ENCODE measurements around the gene RETSAT.
"Not testable (repeated sequence)": the region's sequence is repeated elsewhere in the genome, so short reads cannot be mapped to it uniquely, and the experiment has no call there.

The RETSAT gene

DNA sequence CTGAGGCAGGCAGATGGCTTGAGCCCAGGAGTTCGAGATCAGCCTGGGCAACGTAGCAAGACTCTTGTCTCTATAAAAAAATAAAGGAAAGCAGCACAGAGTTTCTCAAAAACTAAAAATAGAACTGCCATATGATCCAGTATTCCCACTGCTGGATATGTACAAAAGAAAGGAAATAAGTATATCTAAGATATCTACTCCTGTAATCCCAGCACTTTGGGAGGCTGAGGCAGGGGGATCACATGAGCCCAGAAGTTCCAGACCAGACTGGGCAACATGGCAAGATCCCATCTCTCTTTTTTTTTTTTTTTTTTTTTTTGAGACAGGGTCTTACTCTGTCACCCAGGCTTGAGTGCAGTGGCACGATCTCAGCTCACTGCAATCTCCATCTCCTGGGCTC, 24.6 kb downstream of the RETSAT start:
- H3K36me3 ChIP-seq (ENCODE audit: control insufficient read depth in 1 of 2, insufficient read depth in 2 of 2, low read length in 2 of 2); H3K4me3 ChIP-seq (ENCODE audit: low read depth in 1 of 2, low read length in 2 of 2); H3K27ac ChIP-seq (ENCODE audit: low read length); H3K27me3 ChIP-seq (ENCODE audit: low read depth, low read length); H3K9me3 ChIP-seq (ENCODE audit: control insufficient read depth in 1 of 2, low read length in 2 of 2): not testable (repeated sequence)
- H3K4me1 ChIP-seq (ENCODE audit: control insufficient read depth in 1 of 2, insufficient read depth in 2 of 2, low read length in 2 of 2) = peaks cover 10 to 26% of the 10 kb centered on the region in 2 donors

- Histone ChIP-seq H3K9me3 (ENCODE audit: control insufficient read depth in 1 of 2, low read length in 2 of 2) (no peaks in the 10 kb centered on the region), H3K4me1 (ENCODE audit: control insufficient read depth in 1 of 2, insufficient read depth in 2 of 2, low read length in 2 of 2) (peaks cover 10 to 31% of the 10 kb centered on the region in 2 donors), H3K27me3 (ENCODE audit: low read depth, low read length) (no peaks in the 10 kb centered on the region), H3K27ac (ENCODE audit: low read length) (no peak overlapping the region), H3K4me3 (ENCODE audit: low read depth in 1 of 2, low read length in 2 of 2) (no peak overlapping the region), H3K36me3 (ENCODE audit: control insufficient read depth in 1 of 2, insufficient read depth in 2 of 2, low read length in 2 of 2) (peaks cover 3 to 7% of the 10 kb centered on the region in 2 donors)
Measured at GRCh38 chr2:85329181-85329651, 25.1 kb downstream of the RETSAT start.

GRCh38 chr2:85327822-85328617, 26.3 kb downstream of the RETSAT start, which contains the start of gene TGOLN2:
Gene TGOLN2, minus strand, starts transcription at chr2:85327989. Its CDS starts 27 bp downstream, at chr2:85327962.
- no peaks in the 10 kb centered on the region for H3K27me3 ChIP-seq (ENCODE audit: low read depth, low read length)

GRCh38 chr2:85327160-85327821, 27.0 kb downstream of the RETSAT start:
- H3K36me3 ChIP-seq (ENCODE audit: control insufficient read depth in 1 of 2, insufficient read depth in 2 of 2, low read length in 2 of 2) = peaks cover 13 to 21% of the 10 kb centered on the region in 2 donors
- H3K4me3 ChIP-seq (ENCODE audit: low read depth in 1 of 2, low read length in 2 of 2) = peak overlapping the region; percentile 88 to 99
- peaks cover 10 to 44% of the 10 kb centered on the region in 2 donors for H3K4me1 ChIP-seq (ENCODE audit: control insufficient read depth in 1 of 2, insufficient read depth in 2 of 2, low read length in 2 of 2)
- no peaks in the 10 kb centered on the region for H3K27me3 ChIP-seq (ENCODE audit: low read depth, low read length)
- peak overlapping the region; percentile 100 for H3K27ac ChIP-seq (ENCODE audit: low read length)
- H3K9me3 ChIP-seq (ENCODE audit: control insufficient read depth in 1 of 2, low read length in 2 of 2) = no peaks in the 10 kb centered on the region

More at GRCh38 chr2:85327822-85328617, 26.3 kb downstream of the RETSAT start, which contains the start of gene TGOLN2:
- Histone ChIP-seq H3K9me3 (ENCODE audit: control insufficient read depth in 1 of 2, low read length in 2 of 2) (no peaks in the 10 kb centered on the region), H3K4me1 (ENCODE audit: control insufficient read depth in 1 of 2, insufficient read depth in 2 of 2, low read length in 2 of 2) (peaks cover 10 to 37% of the 10 kb centered on the region in 2 donors), H3K27ac (ENCODE audit: low read length) (peak within 1 kb of the TSS; percentile 100), H3K36me3 (ENCODE audit: control insufficient read depth in 1 of 2, insufficient read depth in 2 of 2, low read length in 2 of 2) (peaks cover 9 to 14% of the 10 kb centered on the region in 2 donors), H3K4me3 (ENCODE audit: low read depth in 1 of 2, low read length in 2 of 2) (peak within 1 kb of the TSS; percentile 88 to 99)

- peak overlapping the region; percentile 100 for H3K27ac ChIP-seq (ENCODE audit: low read length)
- H3K4me1 ChIP-seq (ENCODE audit: control insufficient read depth in 1 of 2, insufficient read depth in 2 of 2, low read length in 2 of 2) = peaks cover 10 to 49% of the 10 kb centered on the region in 2 donors
- no peaks in the 10 kb centered on the region for H3K27me3 ChIP-seq (ENCODE audit: low read depth, low read length)
- H3K36me3 ChIP-seq (ENCODE audit: control insufficient read depth in 1 of 2, insufficient read depth in 2 of 2, low read length in 2 of 2) = peaks cover 20 to 27% of the 10 kb centered on the region in 2 donors
- no peaks in the 10 kb centered on the region for H3K9me3 ChIP-seq (ENCODE audit: control insufficient read depth in 1 of 2, low read length in 2 of 2)
- H3K4me3 ChIP-seq (ENCODE audit: low read depth in 1 of 2, low read length in 2 of 2) = peak overlapping the region; percentile 88 to 99
Measured at GRCh38 chr2:85326406-85327159, 27.7 kb downstream of the RETSAT start.

- H3K4me1 ChIP-seq (ENCODE audit: control insufficient read depth in 1 of 2, insufficient read depth in 2 of 2, low read length in 2 of 2) = peaks cover 10 to 49% of the 10 kb centered on the region in 2 donors
Measured at GRCh38 chr2:85325466-85325811, 28.9 kb downstream of the RETSAT start.

GRCh38 chr2:85324639-85325465, 29.5 kb downstream of the RETSAT start:
- peaks cover 35 to 44% of the 10 kb centered on the region in 2 donors for H3K36me3 ChIP-seq (ENCODE audit: control insufficient read depth in 1 of 2, insufficient read depth in 2 of 2, low read length in 2 of 2)
- no peaks in the 10 kb centered on the region for H3K9me3 ChIP-seq (ENCODE audit: control insufficient read depth in 1 of 2, low read length in 2 of 2)
- no peaks in the 10 kb centered on the region for H3K27me3 ChIP-seq (ENCODE audit: low read depth, low read length)
- H3K27ac ChIP-seq (ENCODE audit: low read length) = no peak overlapping the region
- peak overlapping the region; percentile 88 to 99 for H3K4me3 ChIP-seq (ENCODE audit: low read depth in 1 of 2, low read length in 2 of 2)
- H3K4me1 ChIP-seq (ENCODE audit: control insufficient read depth in 1 of 2, insufficient read depth in 2 of 2, low read length in 2 of 2) = peaks cover 10 to 49% of the 10 kb centered on the region in 2 donors

More at GRCh38 chr2:85325466-85325811, 28.9 kb downstream of the RETSAT start:
- Histone ChIP-seq H3K36me3 (ENCODE audit: control insufficient read depth in 1 of 2, insufficient read depth in 2 of 2, low read length in 2 of 2) (peaks cover 30 to 38% of the 10 kb centered on the region in 2 donors), H3K27me3 (ENCODE audit: low read depth, low read length) (no peaks in the 10 kb centered on the region), H3K27ac (ENCODE audit: low read length) (peak overlapping the region; percentile 100), H3K9me3 (ENCODE audit: control insufficient read depth in 1 of 2, low read length in 2 of 2) (no peaks in the 10 kb centered on the region), H3K4me3 (ENCODE audit: low read depth in 1 of 2, low read length in 2 of 2) (peak overlapping the region; percentile 88 to 99)

GRCh38 chr2:85323988-85324367, 30.4 kb downstream of the RETSAT start:
- H3K4me1 ChIP-seq (ENCODE audit: control insufficient read depth in 1 of 2, insufficient read depth in 2 of 2, low read length in 2 of 2) = peaks cover 10 to 49% of the 10 kb centered on the region in 2 donors
- H3K4me3 ChIP-seq (ENCODE audit: low read depth in 1 of 2, low read length in 2 of 2); H3K27me3 ChIP-seq (ENCODE audit: low read depth, low read length); H3K9me3 ChIP-seq (ENCODE audit: control insufficient read depth in 1 of 2, low read length in 2 of 2); H3K27ac ChIP-seq (ENCODE audit: low read length): not testable (repeated sequence)
- H3K36me3 ChIP-seq (ENCODE audit: control insufficient read depth in 1 of 2, insufficient read depth in 2 of 2, low read length in 2 of 2) = peaks cover 40 to 50% of the 10 kb centered on the region in 2 donors

GRCh38 chr2:85323351-85323987, 30.9 kb downstream of the RETSAT start:
- Histone ChIP-seq H3K36me3 (ENCODE audit: control insufficient read depth in 1 of 2, insufficient read depth in 2 of 2, low read length in 2 of 2) (peaks cover 44 to 51% of the 10 kb centered on the region in 2 donors), H3K9me3 (ENCODE audit: control insufficient read depth in 1 of 2, low read length in 2 of 2) (no peaks in the 10 kb centered on the region), H3K4me1 (ENCODE audit: control insufficient read depth in 1 of 2, insufficient read depth in 2 of 2, low read length in 2 of 2) (peaks cover 10 to 49% of the 10 kb centered on the region in 2 donors), H3K4me3 (ENCODE audit: low read depth in 1 of 2, low read length in 2 of 2) (no peak overlapping the region), H3K27ac (ENCODE audit: low read length) (no peak overlapping the region), H3K27me3 (ENCODE audit: low read depth, low read length) (no peaks in the 10 kb centered on the region)

- Histone ChIP-seq H3K9me3 (ENCODE audit: control insufficient read depth in 1 of 2, low read length in 2 of 2) (no peaks in the 10 kb centered on the region), H3K4me3 (ENCODE audit: low read depth in 1 of 2, low read length in 2 of 2) (no peak overlapping the region), H3K27ac (ENCODE audit: low read length) (no peak overlapping the region), H3K27me3 (ENCODE audit: low read depth, low read length) (no peaks in the 10 kb centered on the region), H3K4me1 (ENCODE audit: control insufficient read depth in 1 of 2, insufficient read depth in 2 of 2, low read length in 2 of 2) (peaks cover 0 to 23% of the 10 kb centered on the region in 2 donors), H3K36me3 (ENCODE audit: control insufficient read depth in 1 of 2, insufficient read depth in 2 of 2, low read length in 2 of 2) (peaks cover 62 to 74% of the 10 kb centered on the region in 2 donors)
Measured at GRCh38 chr2:85319796-85320195, 34.5 kb downstream of the RETSAT start.
